ENCODE data around the gene ZNF701.

ZNF701 gene

DNA sequence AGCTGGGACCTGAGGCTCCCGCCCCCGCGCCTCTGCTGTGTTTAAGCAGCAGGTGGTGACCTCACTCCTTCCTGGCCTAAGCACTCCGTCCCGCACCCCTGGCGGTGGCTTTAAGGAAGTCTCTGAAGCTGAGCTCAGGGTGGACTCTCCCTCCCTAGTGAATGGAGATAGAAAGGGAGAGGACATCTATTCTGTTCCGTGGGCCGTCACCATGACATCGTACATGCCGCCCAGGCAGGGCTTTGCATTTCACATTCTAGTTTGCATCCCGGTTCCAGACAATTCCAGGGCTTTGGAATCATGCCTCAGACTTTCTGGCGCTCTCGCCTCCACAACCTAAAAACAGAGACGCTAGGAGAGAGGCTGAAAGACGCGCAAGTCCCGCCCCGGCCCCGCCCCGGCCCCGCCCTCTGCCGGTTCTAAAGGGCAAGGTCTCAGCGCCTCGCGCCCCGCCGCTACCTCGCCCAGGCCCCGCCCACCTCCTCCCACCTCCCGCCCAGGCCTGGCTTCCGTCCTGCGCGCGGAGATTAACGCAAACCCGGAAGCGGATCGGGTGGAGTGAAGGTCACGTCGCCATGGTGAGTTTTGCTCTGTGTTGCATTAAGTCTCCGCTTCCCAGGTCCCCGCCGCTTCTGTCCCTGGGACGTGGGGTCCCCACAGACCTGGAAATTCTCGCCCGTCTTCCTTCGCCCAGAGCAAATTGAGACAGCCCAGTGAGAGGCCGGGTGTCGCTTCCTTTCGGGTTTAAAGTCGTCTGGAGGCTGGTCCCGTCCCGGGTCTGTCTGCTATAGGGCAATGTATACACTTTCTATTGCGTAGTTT, 42.7 kb upstream of the ZNF701 start, which contains the start of gene ZNF808 (continued):
- TF ChIP-seq, protein P1, sequence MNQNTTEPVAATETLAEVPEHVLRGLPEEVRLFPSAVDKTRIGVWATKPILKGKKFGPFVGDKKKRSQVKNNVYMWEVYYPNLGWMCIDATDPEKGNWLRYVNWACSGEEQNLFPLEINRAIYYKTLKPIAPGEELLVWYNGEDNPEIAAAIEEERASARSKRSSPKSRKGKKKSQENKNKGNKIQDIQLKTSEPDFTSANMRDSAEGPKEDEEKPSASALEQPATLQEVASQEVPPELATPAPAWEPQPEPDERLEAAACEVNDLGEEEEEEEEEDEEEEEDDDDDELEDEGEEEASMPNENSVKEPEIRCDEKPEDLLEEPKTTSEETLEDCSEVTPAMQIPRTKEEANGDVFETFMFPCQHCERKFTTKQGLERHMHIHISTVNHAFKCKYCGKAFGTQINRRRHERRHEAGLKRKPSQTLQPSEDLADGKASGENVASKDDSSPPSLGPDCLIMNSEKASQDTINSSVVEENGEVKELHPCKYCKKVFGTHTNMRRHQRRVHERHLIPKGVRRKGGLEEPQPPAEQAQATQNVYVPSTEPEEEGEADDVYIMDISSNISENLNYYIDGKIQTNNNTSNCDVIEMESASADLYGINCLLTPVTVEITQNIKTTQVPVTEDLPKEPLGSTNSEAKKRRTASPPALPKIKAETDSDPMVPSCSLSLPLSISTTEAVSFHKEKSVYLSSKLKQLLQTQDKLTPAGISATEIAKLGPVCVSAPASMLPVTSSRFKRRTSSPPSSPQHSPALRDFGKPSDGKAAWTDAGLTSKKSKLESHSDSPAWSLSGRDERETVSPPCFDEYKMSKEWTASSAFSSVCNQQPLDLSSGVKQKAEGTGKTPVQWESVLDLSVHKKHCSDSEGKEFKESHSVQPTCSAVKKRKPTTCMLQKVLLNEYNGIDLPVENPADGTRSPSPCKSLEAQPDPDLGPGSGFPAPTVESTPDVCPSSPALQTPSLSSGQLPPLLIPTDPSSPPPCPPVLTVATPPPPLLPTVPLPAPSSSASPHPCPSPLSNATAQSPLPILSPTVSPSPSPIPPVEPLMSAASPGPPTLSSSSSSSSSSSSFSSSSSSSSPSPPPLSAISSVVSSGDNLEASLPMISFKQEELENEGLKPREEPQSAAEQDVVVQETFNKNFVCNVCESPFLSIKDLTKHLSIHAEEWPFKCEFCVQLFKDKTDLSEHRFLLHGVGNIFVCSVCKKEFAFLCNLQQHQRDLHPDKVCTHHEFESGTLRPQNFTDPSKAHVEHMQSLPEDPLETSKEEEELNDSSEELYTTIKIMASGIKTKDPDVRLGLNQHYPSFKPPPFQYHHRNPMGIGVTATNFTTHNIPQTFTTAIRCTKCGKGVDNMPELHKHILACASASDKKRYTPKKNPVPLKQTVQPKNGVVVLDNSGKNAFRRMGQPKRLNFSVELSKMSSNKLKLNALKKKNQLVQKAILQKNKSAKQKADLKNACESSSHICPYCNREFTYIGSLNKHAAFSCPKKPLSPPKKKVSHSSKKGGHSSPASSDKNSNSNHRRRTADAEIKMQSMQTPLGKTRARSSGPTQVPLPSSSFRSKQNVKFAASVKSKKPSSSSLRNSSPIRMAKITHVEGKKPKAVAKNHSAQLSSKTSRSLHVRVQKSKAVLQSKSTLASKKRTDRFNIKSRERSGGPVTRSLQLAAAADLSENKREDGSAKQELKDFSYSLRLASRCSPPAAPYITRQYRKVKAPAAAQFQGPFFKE (tag by site-specific recombination; IDR thresholded peaks at IDR 0.05; ENCODE audit: borderline replicate concordance) = no peak
- TF ChIP-seq ZNF48 (tag by site-specific recombination; IDR thresholded peaks at IDR 0.05) (no peak), ZNF837 (tag by site-specific recombination; IDR thresholded peaks at IDR 0.05) (no peak), ZNF561 (tag by site-specific recombination; IDR thresholded peaks at IDR 0.05; ENCODE audit: borderline replicate concordance) (peak; percentile 57; the same call in 1 of the 2 replicates), ZNF664 (tag by site-specific recombination; IDR thresholded peaks at IDR 0.05) (no peak), ZNF792 (tag by site-specific recombination; IDR thresholded peaks at IDR 0.05) (no peak), ZFP37 (tag by site-specific recombination; IDR thresholded peaks at IDR 0.05) (no peak), ZNF654 (tag by site-specific recombination; IDR thresholded peaks at IDR 0.05; ENCODE audit: low read depth) (no peak), ZNF585B (tag by site-specific recombination; IDR thresholded peaks at IDR 0.05) (no peak), ZNF239 (tag by site-specific recombination; IDR thresholded peaks at IDR 0.05) (no peak), BCL11B (tag by site-specific recombination; IDR thresholded peaks at IDR 0.05; ENCODE audit: low read depth) (no peak), ZNF510 (tag by site-specific recombination; IDR thresholded peaks at IDR 0.05; ENCODE audit: insufficient replicate concordance) (no peak), ZNF777 (tag by site-specific recombination; IDR thresholded peaks at IDR 0.05; ENCODE audit: borderline replicate concordance) (no peak)
- TF ChIP-seq, protein P2, sequence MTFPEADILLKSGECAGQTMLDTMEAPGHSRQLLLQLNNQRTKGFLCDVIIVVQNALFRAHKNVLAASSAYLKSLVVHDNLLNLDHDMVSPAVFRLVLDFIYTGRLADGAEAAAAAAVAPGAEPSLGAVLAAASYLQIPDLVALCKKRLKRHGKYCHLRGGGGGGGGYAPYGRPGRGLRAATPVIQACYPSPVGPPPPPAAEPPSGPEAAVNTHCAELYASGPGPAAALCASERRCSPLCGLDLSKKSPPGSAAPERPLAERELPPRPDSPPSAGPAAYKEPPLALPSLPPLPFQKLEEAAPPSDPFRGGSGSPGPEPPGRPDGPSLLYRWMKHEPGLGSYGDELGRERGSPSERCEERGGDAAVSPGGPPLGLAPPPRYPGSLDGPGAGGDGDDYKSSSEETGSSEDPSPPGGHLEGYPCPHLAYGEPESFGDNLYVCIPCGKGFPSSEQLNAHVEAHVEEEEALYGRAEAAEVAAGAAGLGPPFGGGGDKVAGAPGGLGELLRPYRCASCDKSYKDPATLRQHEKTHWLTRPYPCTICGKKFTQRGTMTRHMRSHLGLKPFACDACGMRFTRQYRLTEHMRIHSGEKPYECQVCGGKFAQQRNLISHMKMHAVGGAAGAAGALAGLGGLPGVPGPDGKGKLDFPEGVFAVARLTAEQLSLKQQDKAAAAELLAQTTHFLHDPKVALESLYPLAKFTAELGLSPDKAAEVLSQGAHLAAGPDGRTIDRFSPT (tag by site-specific recombination; IDR thresholded peaks at IDR 0.05) = no peak
- TF ChIP-seq, protein P3, sequence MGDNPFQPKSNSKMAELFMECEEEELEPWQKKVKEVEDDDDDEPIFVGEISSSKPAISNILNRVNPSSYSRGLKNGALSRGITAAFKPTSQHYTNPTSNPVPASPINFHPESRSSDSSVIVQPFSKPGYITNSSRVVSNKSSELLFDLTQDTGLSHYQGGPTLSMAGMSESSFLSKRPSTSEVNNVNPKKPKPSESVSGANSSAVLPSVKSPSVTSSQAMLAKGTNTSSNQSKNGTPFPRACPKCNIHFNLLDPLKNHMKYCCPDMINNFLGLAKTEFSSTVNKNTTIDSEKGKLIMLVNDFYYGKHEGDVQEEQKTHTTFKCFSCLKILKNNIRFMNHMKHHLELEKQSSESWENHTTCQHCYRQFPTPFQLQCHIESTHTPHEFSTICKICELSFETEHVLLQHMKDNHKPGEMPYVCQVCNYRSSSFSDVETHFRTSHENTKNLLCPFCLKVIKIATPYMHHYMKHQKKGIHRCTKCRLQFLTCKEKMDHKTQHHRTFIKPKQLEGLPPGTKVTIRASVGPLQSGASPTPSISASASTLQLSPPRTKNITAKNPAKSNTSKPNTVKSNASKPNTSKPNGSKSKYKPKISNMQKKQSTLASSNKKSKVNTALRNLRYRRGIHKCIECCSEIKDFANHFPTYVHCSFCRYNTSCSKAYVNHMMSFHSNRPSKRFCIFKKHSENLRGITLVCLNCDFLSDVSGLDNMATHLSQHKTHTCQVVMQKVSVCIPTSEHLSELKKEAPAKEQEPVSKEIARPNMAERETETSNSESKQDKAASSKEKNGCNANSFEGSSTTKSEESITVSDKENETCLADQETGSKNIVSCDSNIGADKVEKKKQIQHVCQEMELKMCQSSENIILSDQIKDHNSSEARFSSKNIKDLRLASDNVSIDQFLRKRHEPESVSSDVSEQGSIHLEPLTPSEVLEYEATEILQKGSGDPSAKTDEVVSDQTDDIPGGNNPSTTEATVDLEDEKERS (tag by site-specific recombination; IDR thresholded peaks at IDR 0.05) = no peak
- TF ChIP-seq, protein P4, sequence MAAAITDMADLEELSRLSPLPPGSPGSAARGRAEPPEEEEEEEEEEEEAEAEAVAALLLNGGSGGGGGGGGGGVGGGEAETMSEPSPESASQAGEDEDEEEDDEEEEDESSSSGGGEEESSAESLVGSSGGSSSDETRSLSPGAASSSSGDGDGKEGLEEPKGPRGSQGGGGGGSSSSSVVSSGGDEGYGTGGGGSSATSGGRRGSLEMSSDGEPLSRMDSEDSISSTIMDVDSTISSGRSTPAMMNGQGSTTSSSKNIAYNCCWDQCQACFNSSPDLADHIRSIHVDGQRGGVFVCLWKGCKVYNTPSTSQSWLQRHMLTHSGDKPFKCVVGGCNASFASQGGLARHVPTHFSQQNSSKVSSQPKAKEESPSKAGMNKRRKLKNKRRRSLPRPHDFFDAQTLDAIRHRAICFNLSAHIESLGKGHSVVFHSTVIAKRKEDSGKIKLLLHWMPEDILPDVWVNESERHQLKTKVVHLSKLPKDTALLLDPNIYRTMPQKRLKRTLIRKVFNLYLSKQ (tag by site-specific recombination; IDR thresholded peaks at IDR 0.05; ENCODE audit: borderline replicate concordance) = no peak
- TF ChIP-seq, protein P5, sequence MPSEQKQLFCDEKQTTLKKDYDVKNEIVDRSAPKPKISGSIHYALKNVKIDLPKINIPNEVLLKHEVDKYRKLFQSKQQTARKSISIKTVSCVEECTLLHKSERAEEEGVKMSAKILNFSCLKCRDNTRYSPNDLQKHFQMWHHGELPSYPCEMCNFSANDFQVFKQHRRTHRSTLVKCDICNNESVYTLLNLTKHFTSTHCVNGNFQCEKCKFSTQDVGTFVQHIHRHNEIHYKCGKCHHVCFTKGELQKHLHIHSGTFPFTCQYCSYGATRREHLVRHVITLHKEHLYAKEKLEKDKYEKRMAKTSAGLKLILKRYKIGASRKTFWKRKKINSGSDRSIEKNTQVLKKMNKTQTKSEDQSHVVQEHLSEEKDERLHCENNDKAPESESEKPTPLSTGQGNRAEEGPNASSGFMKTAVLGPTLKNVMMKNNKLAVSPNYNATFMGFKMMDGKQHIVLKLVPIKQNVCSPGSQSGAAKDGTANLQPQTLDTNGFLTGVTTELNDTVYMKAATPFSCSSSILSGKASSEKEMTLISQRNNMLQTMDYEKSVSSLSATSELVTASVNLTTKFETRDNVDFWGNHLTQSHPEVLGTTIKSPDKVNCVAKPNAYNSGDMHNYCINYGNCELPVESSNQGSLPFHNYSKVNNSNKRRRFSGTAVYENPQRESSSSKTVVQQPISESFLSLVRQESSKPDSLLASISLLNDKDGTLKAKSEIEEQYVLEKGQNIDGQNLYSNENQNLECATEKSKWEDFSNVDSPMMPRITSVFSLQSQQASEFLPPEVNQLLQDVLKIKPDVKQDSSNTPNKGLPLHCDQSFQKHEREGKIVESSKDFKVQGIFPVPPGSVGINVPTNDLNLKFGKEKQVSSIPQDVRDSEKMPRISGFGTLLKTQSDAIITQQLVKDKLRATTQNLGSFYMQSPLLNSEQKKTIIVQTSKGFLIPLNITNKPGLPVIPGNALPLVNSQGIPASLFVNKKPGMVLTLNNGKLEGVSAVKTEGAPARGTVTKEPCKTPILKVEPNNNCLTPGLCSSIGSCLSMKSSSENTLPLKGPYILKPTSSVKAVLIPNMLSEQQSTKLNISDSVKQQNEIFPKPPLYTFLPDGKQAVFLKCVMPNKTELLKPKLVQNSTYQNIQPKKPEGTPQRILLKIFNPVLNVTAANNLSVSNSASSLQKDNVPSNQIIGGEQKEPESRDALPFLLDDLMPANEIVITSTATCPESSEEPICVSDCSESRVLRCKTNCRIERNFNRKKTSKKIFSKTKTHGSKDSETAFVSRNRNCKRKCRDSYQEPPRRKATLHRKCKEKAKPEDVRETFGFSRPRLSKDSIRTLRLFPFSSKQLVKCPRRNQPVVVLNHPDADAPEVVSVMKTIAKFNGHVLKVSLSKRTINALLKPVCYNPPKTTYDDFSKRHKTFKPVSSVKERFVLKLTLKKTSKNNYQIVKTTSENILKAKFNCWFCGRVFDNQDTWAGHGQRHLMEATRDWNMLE (tag by site-specific recombination; conservative IDR thresholded peaks at IDR 0.05; ENCODE audit: low read depth) = peak; percentile 92
- TF ChIP-seq, protein P6, sequence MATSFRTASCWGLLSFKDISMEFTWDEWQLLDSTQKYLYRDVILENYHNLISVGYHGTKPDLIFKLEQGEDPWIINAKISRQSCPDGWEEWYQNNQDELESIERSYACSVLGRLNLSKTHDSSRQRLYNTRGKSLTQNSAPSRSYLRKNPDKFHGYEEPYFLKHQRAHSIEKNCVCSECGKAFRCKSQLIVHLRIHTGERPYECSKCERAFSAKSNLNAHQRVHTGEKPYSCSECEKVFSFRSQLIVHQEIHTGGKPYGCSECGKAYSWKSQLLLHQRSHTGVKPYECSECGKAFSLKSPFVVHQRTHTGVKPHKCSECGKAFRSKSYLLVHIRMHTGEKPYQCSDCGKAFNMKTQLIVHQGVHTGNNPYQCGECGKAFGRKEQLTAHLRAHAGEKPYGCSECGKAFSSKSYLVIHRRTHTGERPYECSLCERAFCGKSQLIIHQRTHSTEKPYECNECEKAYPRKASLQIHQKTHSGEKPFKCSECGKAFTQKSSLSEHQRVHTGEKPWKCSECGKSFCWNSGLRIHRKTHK (tag by site-specific recombination; IDR thresholded peaks at IDR 0.05) = no peak
